Measurements from ENCODE around the gene PHETA1.

- TF ChIP-seq EZH2 (IDR thresholded peaks at IDR 0.05) (no peak), CTCF (IDR thresholded peaks at IDR 0.05 in 2 of 3, conservative IDR thresholded peaks at IDR 0.05 in 1 of 3; ENCODE audit: borderline replicate concordance in 1 of 3, insufficient read depth in 1 of 3, low read depth in 2 of 3, low read length in 2 of 3) (no peak), ZFX (IDR thresholded peaks at IDR 0.05) (no peak), FOSL1 (IDR thresholded peaks at IDR 0.05; ENCODE audit: low read depth) (peak; percentile 78; the same call in 1 of the 2 replicates), SP1 (IDR thresholded peaks at IDR 0.05; ENCODE audit: low read depth) (no peak), YY1 (IDR thresholded peaks at IDR 0.05; ENCODE audit: extremely low read depth, insufficient replicate concordance, low read depth, low read length) (no peak), EZH2phosphoT487 (IDR thresholded peaks at IDR 0.05; ENCODE audit: borderline replicate concordance) (no peak), JUND (IDR thresholded peaks at IDR 0.05) (peak; percentile 43; the same call in 1 of the 2 replicates), TCF7L2 (IDR thresholded peaks at IDR 0.05; ENCODE audit: borderline replicate concordance, extremely low read depth, insufficient read depth, insufficient read length) (no peak), CBX3 (IDR thresholded peaks at IDR 0.05; ENCODE audit: low read depth) (no peak), POLR2A (IDR thresholded peaks at IDR 0.05; ENCODE audit: borderline replicate concordance, extremely low read depth, insufficient read depth, insufficient read length) (no peak)
- TF ChIP-seq, protein P1, sequence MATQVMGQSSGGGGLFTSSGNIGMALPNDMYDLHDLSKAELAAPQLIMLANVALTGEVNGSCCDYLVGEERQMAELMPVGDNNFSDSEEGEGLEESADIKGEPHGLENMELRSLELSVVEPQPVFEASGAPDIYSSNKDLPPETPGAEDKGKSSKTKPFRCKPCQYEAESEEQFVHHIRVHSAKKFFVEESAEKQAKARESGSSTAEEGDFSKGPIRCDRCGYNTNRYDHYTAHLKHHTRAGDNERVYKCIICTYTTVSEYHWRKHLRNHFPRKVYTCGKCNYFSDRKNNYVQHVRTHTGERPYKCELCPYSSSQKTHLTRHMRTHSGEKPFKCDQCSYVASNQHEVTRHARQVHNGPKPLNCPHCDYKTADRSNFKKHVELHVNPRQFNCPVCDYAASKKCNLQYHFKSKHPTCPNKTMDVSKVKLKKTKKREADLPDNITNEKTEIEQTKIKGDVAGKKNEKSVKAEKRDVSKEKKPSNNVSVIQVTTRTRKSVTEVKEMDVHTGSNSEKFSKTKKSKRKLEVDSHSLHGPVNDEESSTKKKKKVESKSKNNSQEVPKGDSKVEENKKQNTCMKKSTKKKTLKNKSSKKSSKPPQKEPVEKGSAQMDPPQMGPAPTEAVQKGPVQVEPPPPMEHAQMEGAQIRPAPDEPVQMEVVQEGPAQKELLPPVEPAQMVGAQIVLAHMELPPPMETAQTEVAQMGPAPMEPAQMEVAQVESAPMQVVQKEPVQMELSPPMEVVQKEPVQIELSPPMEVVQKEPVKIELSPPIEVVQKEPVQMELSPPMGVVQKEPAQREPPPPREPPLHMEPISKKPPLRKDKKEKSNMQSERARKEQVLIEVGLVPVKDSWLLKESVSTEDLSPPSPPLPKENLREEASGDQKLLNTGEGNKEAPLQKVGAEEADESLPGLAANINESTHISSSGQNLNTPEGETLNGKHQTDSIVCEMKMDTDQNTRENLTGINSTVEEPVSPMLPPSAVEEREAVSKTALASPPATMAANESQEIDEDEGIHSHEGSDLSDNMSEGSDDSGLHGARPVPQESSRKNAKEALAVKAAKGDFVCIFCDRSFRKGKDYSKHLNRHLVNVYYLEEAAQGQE (IDR thresholded peaks at IDR 0.05; ENCODE audit: low read depth), result no peak
These were observed 20.7 kb upstream of the PHETA1 start for GRCh38 chr12:111389635-111390034.

All from HCT116 (cell line).